BE2C (cell line): Measurements from ENCODE around the gene KIF6.

ENCODE experiments used
- DNase-seq: peaks from one replicate; pipeline ENCODE4 v3.0.0-alpha.2; 2020
- H3K27me3 ChIP-seq: fragments of 250-450 bp; sonication (Bioruptor Pico); 2 replicates; pipeline ENCODE4 v1.5.1; 2020; ENCODE audit warnings: mild to moderate bottlenecking
- H3K36me3 ChIP-seq: fragments of 250-450 bp; sonication (Bioruptor Pico); 2 replicates; pipeline ENCODE4 v1.5.1; 2020; ENCODE audit warnings: mild to moderate bottlenecking
- H3K4me1 ChIP-seq: fragments of 250-450 bp; sonication (Bioruptor Pico); 2 replicates; pipeline ENCODE4 v1.5.1; 2020
- H3K4me3 ChIP-seq: 2 replicates; pipeline ENCODE4 v1.5.1; 2011; ENCODE audit warnings: low read depth, low read length
- H3K9me3 ChIP-seq: fragments of 250-450 bp; sonication (Bioruptor Pico); 2 replicates; pipeline ENCODE4 v1.5.1; 2020
- CTCF ChIP-seq: IDR thresholded peaks from 2 replicates; pipeline ENCODE4 v1.5.1; 2012; ENCODE audit warnings: mild to moderate bottlenecking, low read depth, low read length

KIF6 gene

GRCh38 chr6:39702265-39702664 is 22.9 kb downstream of the KIF6 start:
- Histone ChIP-seq H3K4me1 (no peaks in the 10 kb centered on the region), H3K27me3 (no peaks in the 10 kb centered on the region), H3K36me3 (no peaks in the 10 kb centered on the region), H3K9me3 (no peaks in the 10 kb centered on the region), H3K4me3 (no peak overlapping the region)
- DNase-seq: no peak
- no peak for TF ChIP-seq CTCF

- DNase-seq: no peak
- no peak for TF ChIP-seq CTCF
- H3K36me3 ChIP-seq: no peaks in the 10 kb centered on the region
Observed at GRCh38 chr6:39700362-39700761, 24.8 kb downstream of the KIF6 start.

GRCh38 chr6:39698789-39699188 is 26.4 kb downstream of the KIF6 start:
- H3K4me3 ChIP-seq: no peak overlapping the region
- no peaks in the 10 kb centered on the region for H3K36me3 ChIP-seq
- DNase-seq: no peak
- no peak for TF ChIP-seq CTCF
- H3K9me3 ChIP-seq: no peaks in the 10 kb centered on the region
- H3K4me1 ChIP-seq: no peaks in the 10 kb centered on the region
- no peaks in the 10 kb centered on the region for H3K27me3 ChIP-seq

More at GRCh38 chr6:39700362-39700761, 24.8 kb downstream of the KIF6 start:
- no peaks in the 10 kb centered on the region for H3K27me3 ChIP-seq
- no peaks in the 10 kb centered on the region for H3K9me3 ChIP-seq
- H3K4me3 ChIP-seq: no peak overlapping the region
- H3K4me1 ChIP-seq: no peaks in the 10 kb centered on the region

- TF ChIP-seq CTCF: no peak
- H3K4me3 ChIP-seq: no peak overlapping the region
- no peaks in the 10 kb centered on the region for H3K27me3 ChIP-seq
- no peak for DNase-seq
- H3K4me1 ChIP-seq: no peaks in the 10 kb centered on the region
- H3K9me3 ChIP-seq: no peaks in the 10 kb centered on the region
- no peaks in the 10 kb centered on the region for H3K36me3 ChIP-seq
Observed at GRCh38 chr6:39696986-39697788, 28.0 kb downstream of the KIF6 start.

GRCh38 chr6:39695447-39695846 is 29.8 kb downstream of the KIF6 start:
- no peaks in the 10 kb centered on the region for H3K4me1 ChIP-seq
- H3K4me3 ChIP-seq: no peak overlapping the region
- TF ChIP-seq CTCF: no peak
- no peaks in the 10 kb centered on the region for H3K9me3 ChIP-seq
- H3K36me3 ChIP-seq: no peaks in the 10 kb centered on the region
- H3K27me3 ChIP-seq: no peaks in the 10 kb centered on the region
- no peak for DNase-seq

GRCh38 chr6:39693206-39693605 is 32.0 kb downstream of the KIF6 start:
- DNase-seq: no peak
- Histone ChIP-seq H3K4me3 (no peak overlapping the region), H3K9me3 (no peaks in the 10 kb centered on the region), H3K36me3 (no peaks in the 10 kb centered on the region), H3K4me1 (no peaks in the 10 kb centered on the region), H3K27me3 (no peaks in the 10 kb centered on the region)
- no peak for TF ChIP-seq CTCF
